Activated naive CD4-positive, alpha-beta T cell treated with Interleukin-2 at 50 U/mL for 16 hours (primary cell): ENCODE data around the gene TCHP.
"Not testable (repeated sequence)": the region's sequence is repeated elsewhere in the genome, so short reads cannot be mapped to it uniquely, and the experiment has no call there.

Source experiments
- DNase-seq: peaks from one replicate; pipeline ENCODE4 v3.0.0-alpha.2; 2020

The TCHP gene

DNA sequence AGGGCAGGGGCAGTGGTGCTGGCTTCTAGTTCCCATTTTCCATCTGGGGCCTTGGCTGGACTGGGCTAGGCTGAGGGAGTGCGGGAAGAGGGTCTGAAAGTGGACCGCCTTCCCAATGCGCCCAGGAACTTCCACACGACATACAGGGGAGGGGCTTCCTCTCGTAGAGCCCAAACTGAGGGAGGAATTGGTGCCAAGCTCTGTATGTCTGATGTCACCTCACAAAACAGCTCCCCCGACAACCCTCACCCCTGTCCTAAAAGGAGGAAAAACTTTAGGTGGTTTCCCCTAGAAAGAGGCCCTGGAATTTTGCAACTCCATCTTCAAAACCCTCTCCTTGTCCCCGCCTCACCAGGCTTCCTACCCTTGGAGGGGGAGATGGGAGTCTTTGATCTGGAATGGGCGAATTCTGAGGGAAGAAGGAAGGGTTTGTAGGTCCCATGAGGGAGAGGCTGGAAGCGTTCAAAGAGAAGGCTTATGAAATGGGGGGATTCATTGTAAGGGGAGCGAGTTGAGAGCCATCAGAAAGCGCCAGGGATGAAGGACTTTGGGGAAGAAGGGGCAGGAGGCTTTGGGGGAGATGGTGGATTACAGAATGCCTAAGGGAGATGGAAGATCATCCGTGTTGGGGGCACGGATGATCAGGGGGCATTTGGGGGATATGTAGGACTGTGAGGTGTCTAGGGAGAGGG is 20.6 kb upstream of the TCHP start:
- DNase-seq, result peak; percentile 8

DNA sequence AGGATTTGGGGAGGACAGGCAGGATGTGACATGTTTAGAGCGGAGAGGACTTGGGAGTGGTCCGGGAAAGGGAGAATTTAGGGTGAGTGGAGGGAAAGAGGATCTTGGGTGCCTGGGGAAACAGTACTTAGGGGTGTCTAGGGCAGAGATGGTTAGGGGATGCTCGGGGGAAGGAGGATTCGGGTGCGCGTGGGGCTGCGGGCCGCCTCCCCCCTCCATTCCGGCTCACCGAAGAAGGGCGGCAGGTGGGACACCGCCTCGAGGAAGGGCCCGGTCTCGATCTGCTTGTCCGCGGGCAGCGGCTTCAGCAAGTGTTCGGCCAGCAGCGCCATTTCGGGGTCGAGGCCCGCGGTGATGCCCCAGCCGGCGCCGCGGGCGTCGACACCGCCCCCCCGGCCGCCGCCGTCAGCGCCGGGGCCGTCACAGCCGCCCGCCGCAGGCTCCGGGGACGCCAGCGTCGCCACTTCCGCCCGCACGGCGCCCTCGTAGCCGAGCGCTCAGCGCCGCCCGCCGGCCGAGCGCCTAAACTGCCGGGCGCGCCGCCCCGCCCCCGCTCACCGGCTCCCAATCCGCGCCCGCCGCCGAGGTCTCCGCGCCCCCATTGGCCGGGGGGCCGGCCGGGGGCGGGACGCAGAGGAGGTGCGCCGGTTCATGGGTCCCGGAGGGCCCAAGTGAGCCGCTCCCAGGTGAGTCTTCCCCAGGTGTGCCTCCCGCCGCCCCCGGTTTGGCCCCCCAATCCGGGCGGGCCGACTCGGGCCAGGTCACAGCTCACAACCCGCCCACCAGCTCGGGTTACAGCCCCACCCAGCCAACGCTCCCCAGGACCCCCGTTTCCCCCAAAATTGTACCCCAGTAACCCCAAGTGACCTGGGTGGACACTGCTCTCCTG is 19.8 kb upstream of the TCHP start, which contains the start of gene GLTP:
TSS of gene GLTP (minus strand) at position 499 of the 889 bp plus-strand sequence. CDS start at position 332, 167 bp downstream.
- DNase-seq, result peak; percentile 90

DNA sequence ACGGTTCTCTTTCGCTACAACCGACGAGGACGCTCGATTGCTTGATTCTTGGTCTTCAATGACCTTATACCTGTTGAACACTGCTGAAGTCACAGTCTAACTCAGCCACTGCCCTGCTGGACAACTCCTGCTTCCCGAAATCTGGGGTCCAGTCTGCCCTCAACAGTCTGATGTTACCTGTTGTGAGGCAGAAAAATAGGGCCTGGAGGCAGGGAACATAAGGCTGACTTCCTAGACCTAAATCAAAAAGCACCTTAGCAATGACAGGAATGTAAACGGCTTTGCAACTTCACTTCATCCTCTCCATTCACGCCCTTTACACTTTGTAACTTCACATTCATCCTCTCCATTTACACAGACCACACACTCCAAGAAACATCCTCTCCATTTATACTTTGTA is 19.1 kb upstream of the TCHP start:
- no peak for DNase-seq

DNA sequence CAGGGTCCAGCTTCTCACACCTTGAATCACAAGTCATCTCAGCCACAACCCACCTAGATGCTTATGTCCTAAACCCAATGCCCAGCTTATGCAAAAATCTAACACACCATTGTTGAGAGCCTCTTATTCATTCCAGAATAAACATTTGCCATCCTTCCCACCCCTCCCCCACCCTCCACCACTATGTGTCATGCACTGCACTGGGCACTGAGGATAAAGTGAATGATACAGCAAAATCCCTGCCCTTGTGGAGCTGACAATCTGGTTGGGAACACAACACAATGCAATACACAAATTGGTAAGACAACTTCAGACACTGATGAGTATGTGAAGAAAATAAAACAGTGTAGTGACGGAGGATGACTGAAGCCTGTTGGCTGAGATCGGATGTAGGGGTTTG is 18.3 kb upstream of the TCHP start:
- DNase-seq, result no peak

DNA sequence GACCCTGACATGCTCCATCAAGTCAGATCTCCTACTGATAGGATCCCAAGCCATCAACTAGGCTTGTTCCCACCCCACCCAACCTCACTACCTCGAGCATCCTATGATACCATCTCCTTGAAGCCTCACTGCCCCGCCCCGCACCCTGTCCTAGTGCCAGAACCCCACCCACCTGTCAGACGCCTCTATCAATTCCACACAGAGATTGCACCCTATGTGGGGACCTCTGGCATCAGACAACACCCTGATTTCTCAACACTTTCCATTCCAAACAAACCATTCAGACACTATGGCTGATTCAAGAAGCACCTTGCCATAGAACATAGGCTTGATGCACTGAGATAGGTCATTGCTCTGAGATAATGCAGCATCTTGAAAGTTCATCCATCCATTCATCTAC is 16.6 kb upstream of the TCHP start:
- DNase-seq, result no peak

DNA sequence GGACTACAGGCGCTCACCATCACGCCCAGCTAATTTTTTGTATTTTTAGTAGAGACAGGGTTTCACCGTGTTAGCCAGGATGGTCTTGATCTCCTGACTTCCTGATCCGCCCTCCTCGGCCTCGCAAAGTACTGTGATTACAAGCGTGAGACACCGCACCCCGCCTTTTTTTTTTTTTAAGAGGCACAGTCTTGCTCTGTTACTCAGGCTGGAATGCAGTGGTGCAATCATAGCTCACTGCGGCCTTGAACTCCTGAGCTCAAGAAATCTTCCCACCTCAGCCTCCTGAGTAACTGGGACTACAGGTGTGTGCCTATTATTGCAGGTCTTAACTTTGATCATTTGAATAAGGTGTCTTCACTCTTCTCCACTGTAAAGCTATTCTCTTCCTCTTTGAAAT is 14.5 kb upstream of the TCHP start:
- no peak for DNase-seq

- DNase-seq, result peak; percentile 34
Observed at GRCh38 chr12:109888179-109889020, 11.7 kb upstream of the TCHP start.

DNA sequence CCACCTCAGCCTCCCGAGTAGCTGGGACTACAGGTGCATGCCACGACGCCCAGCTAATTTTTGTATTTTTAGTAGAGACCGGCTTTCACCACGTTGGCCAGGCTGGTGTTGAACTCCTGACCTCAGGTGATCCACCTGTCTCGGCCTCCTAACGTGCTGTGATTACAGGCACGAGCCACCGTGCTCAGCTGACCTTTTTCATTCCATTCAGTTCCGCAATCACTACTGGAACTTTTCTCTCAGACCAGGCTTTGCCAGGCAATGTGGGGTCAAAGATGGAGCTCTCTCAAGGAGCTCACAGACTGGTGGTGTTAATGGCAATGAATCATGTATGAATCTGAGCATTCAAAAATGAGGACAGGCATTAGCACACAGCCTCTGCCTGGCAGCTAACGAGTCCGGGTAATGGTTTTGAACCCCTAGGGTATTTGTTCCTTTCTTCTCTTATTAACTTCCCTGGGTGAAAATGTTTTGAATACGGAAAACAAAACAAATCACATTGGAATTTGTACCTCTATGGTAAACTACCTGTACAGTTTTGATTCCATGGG is 9.4 kb upstream of the TCHP start:
- no peak for DNase-seq

GRCh38 chr12:109891731-109892130 is 8.3 kb upstream of the TCHP start:
- DNase-seq, result not testable (repeated sequence)

DNA sequence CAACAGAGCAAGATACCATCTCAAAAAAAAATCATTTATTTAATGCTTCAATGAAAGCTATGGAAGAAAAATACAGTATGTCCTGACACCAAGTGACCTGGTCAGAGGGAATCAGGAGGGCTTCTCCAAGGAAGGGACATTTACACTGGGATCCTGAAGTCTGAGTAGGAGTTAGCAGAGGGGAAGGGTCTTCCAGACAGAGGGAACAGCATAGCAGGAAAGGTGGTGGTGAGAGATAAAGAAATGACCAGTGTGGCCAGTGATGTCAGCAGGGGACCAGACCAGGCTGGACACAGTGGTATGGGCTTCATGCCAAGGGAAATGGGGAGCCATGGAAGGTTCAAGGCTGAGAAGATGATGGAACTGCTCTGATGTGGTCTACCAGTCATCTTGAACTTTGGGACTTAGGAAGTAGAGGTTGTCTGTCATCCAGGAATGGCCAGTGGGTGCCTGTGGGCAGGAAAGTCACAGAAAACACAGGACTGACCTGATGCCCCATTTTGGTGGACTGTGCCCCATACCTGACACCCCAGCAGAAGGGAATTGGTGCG is 7.8 kb upstream of the TCHP start:
- no peak for DNase-seq

- no peak for DNase-seq
Observed at GRCh38 chr12:109892748-109893147, 7.3 kb upstream of the TCHP start.

GRCh38 chr12:109893261-109893995 is 6.6 kb upstream of the TCHP start:
- no peak for DNase-seq

DNA sequence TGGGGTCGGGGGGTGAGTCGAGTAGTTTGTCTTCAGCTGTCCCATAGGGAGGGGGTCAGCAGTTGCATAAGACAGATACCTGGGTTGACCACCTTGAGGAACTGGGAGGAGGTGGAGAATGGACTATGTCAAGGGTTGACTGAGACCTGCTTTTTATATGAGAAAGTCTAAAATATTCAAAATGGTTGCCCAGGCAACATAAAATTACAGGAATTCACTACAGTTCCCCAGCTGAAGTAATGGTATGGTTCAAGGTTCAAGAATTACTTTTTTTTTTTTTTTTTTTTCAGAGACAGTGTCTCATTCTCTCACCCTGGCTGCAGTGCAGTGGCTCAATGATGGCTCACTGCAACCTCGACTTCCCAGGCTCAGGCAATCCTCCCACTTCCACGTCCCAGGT is 5.1 kb upstream of the TCHP start:
- DNase-seq, result no peak

DNA sequence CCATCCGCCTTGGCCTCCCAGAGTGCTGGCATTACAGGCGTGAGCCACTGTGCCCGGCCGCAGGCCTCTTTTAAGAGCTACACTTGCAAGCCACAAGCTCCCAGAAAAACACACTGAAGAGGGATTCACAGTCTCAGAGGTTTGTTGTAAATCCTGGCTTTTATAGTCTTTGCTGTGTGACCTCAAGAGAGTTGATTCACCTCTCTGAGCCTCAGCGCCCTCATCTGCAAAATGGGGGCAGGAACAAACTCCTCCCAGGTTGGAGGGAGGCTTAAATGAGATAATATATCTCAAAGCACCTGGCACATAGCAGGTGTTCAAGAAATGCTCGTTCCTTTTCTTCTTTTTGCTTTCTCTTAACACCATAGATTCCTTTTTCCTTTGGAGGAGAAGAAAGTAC is 3.9 kb upstream of the TCHP start:
- DNase-seq, result no peak

DNA sequence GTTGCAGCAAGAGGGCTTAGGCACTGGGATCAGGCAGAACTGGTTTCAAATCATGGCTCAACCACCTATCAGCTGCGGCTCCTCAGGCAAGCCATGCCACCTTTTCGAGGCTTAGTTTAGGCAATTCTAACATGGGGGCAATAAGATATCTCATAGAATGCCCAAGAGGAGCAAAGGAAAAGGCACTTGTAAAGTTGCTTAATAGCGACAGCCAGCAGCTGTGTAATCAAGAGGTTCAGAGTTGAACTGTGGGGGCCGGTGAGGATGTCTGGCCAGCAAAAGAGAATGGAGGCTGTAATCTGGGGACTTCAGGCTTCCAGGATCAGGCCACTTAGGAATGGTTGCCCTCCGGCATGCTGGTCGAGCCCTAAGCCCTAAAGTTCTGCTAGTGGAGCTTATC is 3.0 kb upstream of the TCHP start:
- DNase-seq, result no peak

DNA sequence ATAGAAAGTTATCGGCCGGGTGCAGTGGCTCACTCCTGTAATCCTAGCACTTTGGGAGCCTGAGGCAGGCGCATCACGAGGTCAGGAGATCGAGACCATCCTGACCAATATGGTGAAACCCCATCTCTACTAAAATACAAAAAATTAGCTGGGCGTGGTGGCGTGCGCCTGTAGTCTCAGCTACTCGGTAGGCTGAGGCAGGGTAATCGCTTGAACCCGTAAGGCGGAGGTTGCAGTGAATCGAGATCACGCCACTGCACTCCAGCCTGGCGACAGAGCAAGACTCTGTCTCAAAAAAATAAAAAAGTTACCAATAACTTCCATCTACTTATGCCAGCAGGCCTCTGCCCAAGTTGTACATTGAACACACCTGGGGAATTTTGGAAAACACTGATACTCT is 729 bp upstream of the TCHP start:
- not testable (repeated sequence) for DNase-seq

GRCh38 chr12:109900752-109901580 is 892 bp downstream of the TCHP start:
- DNase-seq, result peak; percentile 7

- DNase-seq, result no peak
Observed at GRCh38 chr12:109902891-109903418, 2.9 kb downstream of the TCHP start.

- DNase-seq, result no peak
Observed at GRCh38 chr12:109905301-109905700, 5.2 kb downstream of the TCHP start.

DNA sequence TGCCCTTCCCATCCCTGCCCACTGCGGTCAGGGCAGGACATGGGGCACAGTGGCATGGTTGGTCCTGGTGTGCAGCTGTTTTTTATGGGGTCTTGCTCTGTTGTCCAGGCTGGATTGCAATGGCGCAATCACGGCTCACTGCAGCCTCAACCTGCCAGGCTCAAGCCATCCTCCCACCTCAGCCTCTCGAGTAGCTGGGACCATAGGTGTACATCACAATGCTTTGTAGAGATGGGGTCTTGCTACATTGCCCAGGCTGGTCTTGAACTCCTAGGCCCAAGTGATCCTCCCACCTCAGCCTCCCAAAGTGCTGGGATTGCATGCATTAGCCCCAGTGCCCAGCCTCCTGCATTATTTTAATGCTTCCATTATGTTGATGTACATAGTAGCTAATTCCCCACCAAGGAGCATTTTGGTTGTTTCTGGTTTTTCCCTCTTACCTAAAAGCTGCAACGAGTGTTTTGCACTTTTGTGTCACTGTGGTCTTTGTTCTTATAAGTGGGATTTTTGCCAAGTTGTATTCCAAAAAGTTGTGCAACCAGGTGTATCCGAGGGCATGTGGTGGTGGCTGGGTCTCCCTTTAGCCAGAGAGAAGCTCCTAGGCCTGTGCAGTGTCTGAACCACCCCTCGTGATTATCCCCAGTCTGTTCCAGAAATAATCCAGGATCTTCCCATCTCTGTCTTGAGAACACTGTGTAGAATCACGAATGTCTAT is 10.3 kb downstream of the TCHP start:
- no peak for DNase-seq
